Mucosa of descending colon (tissue), 3 donors: Measurements from ENCODE around the gene ACOT7. TPM values are rescaled to one million over a fixed set of nuclear protein-coding genes. Genes with fewer than 3 reads are reported as not detected.

Experiments used
- ATAC-seq: fragments of 200-7000 bp; cut with Tn5 transposase; one replicate; pipeline ENCODE4 v1.9.1; 2020; ENCODE audit warnings: mild to moderate bottlenecking, moderate library complexity
- DNase-seq, 3 donors: peaks; one replicate each; pipeline ENCODE4 v3.0.0-alpha.2; 2020
- H3K36me3 ChIP-seq: fragments of 200-600 bp; one replicate; pipeline ENCODE4 v1.8.0; 2021; ENCODE audit warnings: low read depth, mild to moderate bottlenecking
- H3K4me1 ChIP-seq: fragments of 200-600 bp; one replicate; pipeline ENCODE4 v1.8.0; 2021; ENCODE audit warnings: low read depth, mild to moderate bottlenecking
- H3K4me3 ChIP-seq: fragments of 200-600 bp; one replicate; pipeline ENCODE4 v1.8.0; 2021; ENCODE audit warnings: mild to moderate bottlenecking
- H3K9me3 ChIP-seq: fragments of 200-600 bp; one replicate; pipeline ENCODE4 v1.8.0; 2021; ENCODE audit warnings: mild to moderate bottlenecking
- CTCF ChIP-seq: fragments of 200-600 bp; IDR thresholded peaks from one replicate; pipeline ENCODE4 v1.8.0; 2022; ENCODE audit warnings: antibody characterized with exemption, mild to moderate bottlenecking
- intact Hi-C, 2 donors: fragments of 100-400 bp; cut with DNase I in 1 of 2; cut with micrococcal nuclease in 1 of 2; formaldehyde crosslinking; loops; one replicate each; pipeline versions ENCODE4 v1.11.0 to v1.11.1; 2022; cut with DNase I, micrococcal nuclease
- total RNA-seq, 3 donors: library from RNA; stranded (reverse); fragmentation: NEBNext Ultra II Directional in 2 of 3; extraction: Animal tissue kit (Norgen Biotek cat#: 25700) in 2 of 3; gene quantifications; one replicate each; pipeline versions ENCODE4 v1.2.1 to v1.2.4, GENCODE V29; 2021 to 2023
- donor health status: DM: no; HTN: no; CAD: no; lungs with moderate emphysema.
- donor health status: DM: no; HTN: no; CAD: no.
- donor health status: DM: no; HTN: yes; CAD: no.

ACOT7 gene
- total RNA-seq, 3 donors from 2014 or later = 37.9 to 60.1 (median 42.7) TPM

GRCh38 chr1:6243993-6244392, 149.6 kb downstream of the ACOT7 start, which contains the start of gene HES3:
HES3 (plus strand) TSS chr1:6244179; CDS start chr1:6244366, 187 bp downstream.
- Histone ChIP-seq H3K4me3 (no peak within 1 kb of the TSS), H3K36me3 (no peaks in the 10 kb centered on the region), H3K9me3 (no peaks in the 10 kb centered on the region), H3K4me1 (peaks cover 18% of the 10 kb centered on the region)
- no peak for TF ChIP-seq CTCF
- intact Hi-C loops = loop anchor here in 1 of 2 donors (10.0 kb wide), 1 partner anchor 161 kb away; no protein-coding TSS in a partner anchor
- DNase-seq = no peak
- no peak for ATAC-seq

GRCh38 chr1:6243053-6243834, 150.3 kb downstream of the ACOT7 start:
- ATAC-seq = no peak
- H3K9me3 ChIP-seq = no peaks in the 10 kb centered on the region
- intact Hi-C loops = loop anchor here in 1 of 2 donors (10.0 kb wide), 1 partner anchor 162 kb away; no protein-coding TSS in a partner anchor
- peaks cover 18% of the 10 kb centered on the region for H3K4me1 ChIP-seq
- TF ChIP-seq CTCF = no peak
- H3K36me3 ChIP-seq = no peaks in the 10 kb centered on the region
- no peak overlapping the region for H3K4me3 ChIP-seq
- DNase-seq = no peak

GRCh38 chr1:6241887-6242740, 151.5 kb downstream of the ACOT7 start:
- intact Hi-C loops = loop anchor here in 1 of 2 donors (10.0 kb wide), 1 partner anchor 163 kb away; no protein-coding TSS in a partner anchor
- no peak for TF ChIP-seq CTCF
- H3K4me3 ChIP-seq = no peak overlapping the region
- DNase-seq = no peak
- no peaks in the 10 kb centered on the region for H3K36me3 ChIP-seq
- ATAC-seq = no peak
- H3K4me1 ChIP-seq = peaks cover 18% of the 10 kb centered on the region
- H3K9me3 ChIP-seq = no peaks in the 10 kb centered on the region

GRCh38 chr1:6241107-6241886, 152.3 kb downstream of the ACOT7 start:
- TF ChIP-seq CTCF = no peak
- H3K4me3 ChIP-seq = no peak overlapping the region
- no peak for DNase-seq

More at GRCh38 chr1:6241107-6241886, 152.3 kb downstream of the ACOT7 start:
- ATAC-seq = no peak
- Histone ChIP-seq H3K4me1 (peaks cover 18% of the 10 kb centered on the region), H3K36me3 (no peaks in the 10 kb centered on the region), H3K9me3 (no peaks in the 10 kb centered on the region)
- intact Hi-C loops = loop anchor here in 1 of 2 donors (10.0 kb wide), 1 partner anchor 164 kb away; no protein-coding TSS in a partner anchor
